Esophagus muscularis mucosa (tissue), 4 donors: Measurements from ENCODE around the gene RSPO3.

ENCODE experiments used
- EP300 ChIP-seq: sonication (generic); formaldehyde crosslinking; IDR thresholded peaks from one replicate; pipeline ENCODE4 v1.6.1; 2017; ENCODE audit warnings: antibody characterized with exemption
- POLR2A ChIP-seq: fragments of 450-650 bp; IDR thresholded peaks from one replicate; pipeline ENCODE4 v1.6.1; 2017; ENCODE audit warnings: antibody characterized with exemption, moderate library complexity, mild to moderate bottlenecking, low read depth
- POLR2AphosphoS5 ChIP-seq, 2 donors: sonication (generic); formaldehyde crosslinking; IDR thresholded peaks; one replicate each; pipeline ENCODE4 v1.6.1; 2017; ENCODE audit warnings: antibody characterized with exemption in 2 of 2
- TF ChIP-seq, protein P1 (sequence below), 3 experiments: fragments of 200-600 bp in 2 of 3; fragments of 450-650 bp in 1 of 3; sonication (generic) in 2 of 3; IDR thresholded peaks; one replicate each; pipeline ENCODE4 v1.5.1; 2017 to 2019; ENCODE audit warnings: antibody characterized with exemption in 3 of 3, mild to moderate bottlenecking in 2 of 3, moderate library complexity in 1 of 3

- TF ChIP-seq, protein P1, sequence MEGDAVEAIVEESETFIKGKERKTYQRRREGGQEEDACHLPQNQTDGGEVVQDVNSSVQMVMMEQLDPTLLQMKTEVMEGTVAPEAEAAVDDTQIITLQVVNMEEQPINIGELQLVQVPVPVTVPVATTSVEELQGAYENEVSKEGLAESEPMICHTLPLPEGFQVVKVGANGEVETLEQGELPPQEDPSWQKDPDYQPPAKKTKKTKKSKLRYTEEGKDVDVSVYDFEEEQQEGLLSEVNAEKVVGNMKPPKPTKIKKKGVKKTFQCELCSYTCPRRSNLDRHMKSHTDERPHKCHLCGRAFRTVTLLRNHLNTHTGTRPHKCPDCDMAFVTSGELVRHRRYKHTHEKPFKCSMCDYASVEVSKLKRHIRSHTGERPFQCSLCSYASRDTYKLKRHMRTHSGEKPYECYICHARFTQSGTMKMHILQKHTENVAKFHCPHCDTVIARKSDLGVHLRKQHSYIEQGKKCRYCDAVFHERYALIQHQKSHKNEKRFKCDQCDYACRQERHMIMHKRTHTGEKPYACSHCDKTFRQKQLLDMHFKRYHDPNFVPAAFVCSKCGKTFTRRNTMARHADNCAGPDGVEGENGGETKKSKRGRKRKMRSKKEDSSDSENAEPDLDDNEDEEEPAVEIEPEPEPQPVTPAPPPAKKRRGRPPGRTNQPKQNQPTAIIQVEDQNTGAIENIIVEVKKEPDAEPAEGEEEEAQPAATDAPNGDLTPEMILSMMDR (IDR thresholded peaks at IDR 0.05), result no peak
- TF ChIP-seq POLR2A (no peak), POLR2AphosphoS5 (IDR thresholded peaks at IDR 0.05) (no peak), EP300 (no peak)
These were observed 45.2 kb upstream of the RSPO3 start for GRCh38 chr6:127073222-127073621.
